HepG2 (cell line): ENCODE data around the gene CBFA2T2. TPM values are rescaled to one million over a fixed set of nuclear protein-coding genes. Genes with fewer than 3 reads are reported as not detected.
A peak's percentile ranks its signal among the peaks of the same experiment; 100 is the strongest.

Experiments
- ATAC-seq: fragments of 200-7000 bp; cut with Tn5 transposase; 3 replicates; pipeline ENCODE4 v1.9.1; 2020; ENCODE audit warnings: mild to moderate bottlenecking, moderate library complexity
- BruUV-seq: library from RNA; stranded (reverse); fragments of 400-500 nt; replicated peaks from 2 replicates; lab custom pipeline; 2021; lab: Mats Ljungman, UMichigan
- CTCF ChIA-PET: fragments of 300-600 bp; formaldehyde crosslinking; extraction: SDS; loops from one replicate; lab custom pipeline; 2021; ENCODE audit warnings: low total read pairs, inconsistent platforms, low intra/inter-chr PET ratio; lab: Yijun Ruan, JAX
- POLR2A ChIA-PET: fragments of 350-600 bp; sonication (Branson Sonifier 250); formaldehyde crosslinking; loops from one replicate; lab custom pipeline; 2020; ENCODE audit warnings: antibody characterized with exemption, inconsistent platforms; lab: Yijun Ruan, JAX
- DNase-seq: peaks from one replicate; pipeline ENCODE4 v3.0.0-alpha.2; 2015; ENCODE audit warnings: low spot score
- FAIRE-seq: peaks from 3 replicates; lab custom pipeline; 2011; peaks lifted over from hg19 to GRCh38; lab: Jason Lieb, UNC
- H2AFZ ChIP-seq: one replicate; pipeline ENCODE4 v1.6.1; 2011; ENCODE audit warnings: low read length, inconsistent platforms
- H3K27ac ChIP-seq: fragments of 300-600 bp; 3 replicates; pipeline ENCODE4 v1.8.0; 2011; ENCODE audit warnings: mixed run types, mild to moderate bottlenecking, mixed read lengths, low read length, inconsistent platforms; ENCODE audit not compliant: insufficient read depth; ENCODE audit errors: extremely low read length
- H3K27me3 ChIP-seq, 2 experiments: fragments of 200-600 bp in 1 of 2; 2 replicates in 1 of 2; 3 replicates in 1 of 2; pipeline versions ENCODE4 v1.6.0 to v1.8.0; 2011; ENCODE audit warnings: low read length in 2 of 2, mild to moderate bottlenecking in 2 of 2, moderate library complexity in 2 of 2, inconsistent platforms in 1 of 2; ENCODE audit not compliant: insufficient read depth in 2 of 2, control insufficient read depth in 1 of 2
- H3K36me3 ChIP-seq, 2 experiments: fragments of 200-600 bp in 1 of 2; replicated peaks in 1 of 2; 2 replicates in 1 of 2; 3 replicates in 1 of 2; pipeline versions ENCODE4 v1.5.1 to v1.8.0; 2011; ENCODE audit warnings: low read length in 2 of 2, inconsistent platforms in 1 of 2; ENCODE audit not compliant: insufficient read depth in 2 of 2, control insufficient read depth in 1 of 2
- H3K4me1 ChIP-seq: 2 replicates; pipeline ENCODE4 v1.5.1; 2012; ENCODE audit warnings: low read length, inconsistent platforms; ENCODE audit not compliant: insufficient read depth
- H3K4me2 ChIP-seq: 2 replicates; pipeline ENCODE4 v1.6.0; 2011; ENCODE audit warnings: low read depth, low read length, inconsistent platforms
- H3K4me3 ChIP-seq, 3 experiments: fragments of 200-600 bp in 1 of 3; sonication (generic), shearing (Covaris generic) in 1 of 3; replicated peaks in 1 of 3; 2 replicates each; pipeline ENCODE4 v1.5.1; 2011 to 2016; ENCODE audit warnings: low read length in 3 of 3, inconsistent platforms in 2 of 3, low read depth in 2 of 3, mild to moderate bottlenecking in 2 of 3, control low read depth in 1 of 3, mixed read lengths in 1 of 3; ENCODE audit not compliant: insufficient read depth in 1 of 3
- H3K79me2 ChIP-seq: one replicate; pipeline ENCODE4 v1.6.1; 2011; ENCODE audit warnings: low read length, inconsistent platforms; ENCODE audit not compliant: insufficient read depth
- H3K9ac ChIP-seq: 2 replicates; pipeline ENCODE4 v1.6.0; 2011; ENCODE audit warnings: mild to moderate bottlenecking, low read depth, low read length, inconsistent platforms; ENCODE audit not compliant: insufficient read depth
- H3K9me3 ChIP-seq: 2 replicates; pipeline ENCODE4 v1.5.1; 2012; ENCODE audit warnings: mild to moderate bottlenecking, low read length
- H4K20me1 ChIP-seq: 2 replicates; pipeline ENCODE4 v1.6.0; 2011; ENCODE audit warnings: inconsistent platforms, mild to moderate bottlenecking, low read length, moderate library complexity; ENCODE audit not compliant: insufficient read depth
- AGO2 ChIP-seq: fragments of 200-400 bp; formaldehyde crosslinking; optimal IDR thresholded peaks from 2 replicates; pipeline ENCODE3; 2017; ENCODE audit warnings: mild to moderate bottlenecking, low read depth, low read length, moderate library complexity
- FOXP4 ChIP-seq: sonication (generic); formaldehyde crosslinking; IDR thresholded peaks from 2 replicates; pipeline ENCODE4 v1.4.0; 2020; ENCODE audit warnings: missing genetic modification reagents
- HNF4A ChIP-seq: sonication (generic); formaldehyde crosslinking; IDR thresholded peaks from 2 replicates; pipeline ENCODE4 v1.4.0; 2020; ENCODE audit warnings: missing genetic modification reagents
- NFKB2 ChIP-seq: sonication (generic); formaldehyde crosslinking; IDR thresholded peaks from 2 replicates; pipeline ENCODE4 v1.4.0; 2020; ENCODE audit warnings: missing genetic modification reagents, borderline replicate concordance
- PAF1 ChIP-seq: IDR thresholded peaks from 2 replicates; pipeline ENCODE4 v1.6.1; 2016; ENCODE audit warnings: missing genetic modification reagents, missing compliant biosample characterization
- PRPF4 ChIP-seq: fragments of 200-400 bp; formaldehyde crosslinking; IDR thresholded peaks from 2 replicates; pipeline ENCODE4 v1.6.1; 2016; ENCODE audit warnings: low read length, low read depth; ENCODE audit not compliant: poor library complexity, severe bottlenecking
- RBFOX2 ChIP-seq: fragments of 200-400 bp; formaldehyde crosslinking; IDR thresholded peaks from 2 replicates; pipeline ENCODE4 v1.6.1; 2017; ENCODE audit warnings: low read depth, mild to moderate bottlenecking, low read length
- ZBTB46 ChIP-seq: sonication (generic); formaldehyde crosslinking; IDR thresholded peaks from 2 replicates; pipeline ENCODE4 v1.4.0; 2020; ENCODE audit warnings: mild to moderate bottlenecking, missing genetic modification reagents, borderline replicate concordance
- ZNF3 ChIP-seq: IDR thresholded peaks from 2 replicates; pipeline ENCODE4 v1.7.0; 2017; ENCODE audit warnings: inconsistent platforms
- ZNF354B ChIP-seq: sonication (generic); formaldehyde crosslinking; IDR thresholded peaks from 2 replicates; pipeline ENCODE4 v1.8.0; 2022; ENCODE audit warnings: mild to moderate bottlenecking, missing genetic modification reagents
- ZNF768 ChIP-seq: sonication (generic); formaldehyde crosslinking; IDR thresholded peaks from 2 replicates; pipeline ENCODE4 v1.4.0; 2020; ENCODE audit warnings: missing genetic modification reagents
- ZNF776 ChIP-seq: sonication (generic); formaldehyde crosslinking; IDR thresholded peaks from 2 replicates; pipeline ENCODE4 v1.4.0; 2020; ENCODE audit warnings: mild to moderate bottlenecking, missing genetic modification reagents
- WGBS: methylation state at CpG from one replicate; pipeline ENCODE4 v1.1.6; 2017; ENCODE audit warnings: low lambda C conversion rate; 5-methylcytosine and 5-hydroxymethylcytosine counted together
- in situ Hi-C: cut with HindIII; loops from 2 replicates; pipeline ENCODE4 v1.10.0; 2017; ENCODE audit warnings: low pct_unique_long_range_greater_than_20kb; ENCODE audit not compliant: extremely low pct_ligation_motif_present
- intact Hi-C: fragments of 100-400 bp; cut with micrococcal nuclease; formaldehyde crosslinking; loops from one replicate; pipeline ENCODE4 v1.10.0; 2022; ENCODE audit not compliant: unreplicated experiment
- polyA plus RNA-seq, 8 experiments: library from polyadenylated mRNA; depleted of rRNA in 3 of 8; stranded (reverse) in 7 of 8; unstranded in 1 of 8; fragments of >200 nt; fragmentation: Illumina TruSeq in 4 of 8; extraction: Trizol in 4 of 8; gene quantifications; 2 replicates each; pipeline versions ENCODE4 v1.2.1 to v1.2.3, GENCODE V29; 2011 to 2016; ENCODE audit warnings: low read depth in 4 of 8, missing spikeins in 1 of 8, mixed read lengths in 1 of 8; ENCODE audit not compliant: insufficient read depth in 1 of 8
- total RNA-seq, 5 experiments: library from RNA; depleted of rRNA; stranded (reverse); fragments of >200 nt; fragmentation: Illumina TruSeq; extraction: Trizol; gene quantifications; 2 replicates each; pipeline ENCODE4 v1.2.3, GENCODE V29; 2016; ENCODE audit warnings: low read depth in 1 of 5

The CBFA2T2 gene
- total and polyA plus RNA-seq, 2 of the 13 experiments (the other 11 are each of a cell fraction or from before 2014, with no cell fraction given): 6.3 to 21.2 TPM

GRCh38 chr20:33669224-33669623 is 179.3 kb downstream of the CBFA2T2 start:
- Histone ChIP-seq H3K27ac (no peak overlapping the region), H3K4me3 (no peak overlapping the region), H3K36me3 (peaks cover 19 to 41% of the 10 kb centered on the region in 2 experiments), H3K9me3 (no peaks in the 10 kb centered on the region), H2AFZ (no peak overlapping the region), H3K4me2 (no peak overlapping the region), H3K27me3 (peaks cover 0 to 3% of the 10 kb centered on the region in 2 experiments; a peak in 1 of 5 replicates), H4K20me1 (0 out of 2 replicates have a peak, but pooled peaks cover 3% of the 10 kb centered on the region), H3K79me2 (peaks cover 27% of the 10 kb centered on the region), H3K4me1 (peaks cover 47% of the 10 kb centered on the region), H3K9ac (no peak overlapping the region)
- 96% methylated on average over 4 of the region's 5 CpGs for WGBS
- in situ Hi-C loops (no loop called here), intact Hi-C loops (no loop called here)
- DNase-seq (no peak), ATAC-seq (no peak), FAIRE-seq (no peak)
- no TSS peak for BruUV-seq
- ChIA-PET POLR2A (no interaction called here), CTCF (no interaction called here)
- TF ChIP-seq ZBTB46: no peak
- 0 out of 2 replicates have a peak, but pooled peaks have one; percentile 44 for TF ChIP-seq RBFOX2
- no peak for TF ChIP-seq HNF4A (CRISPR knock-in tag)
- TF ChIP-seq NFKB2 (CRISPR knock-in tag): 0 out of 2 replicates have a peak, but pooled peaks have one; percentile 32
- TF ChIP-seq PRPF4: no peak
- TF ChIP-seq PAF1 (CRISPR knock-in tag): no peak
- no peak for TF ChIP-seq ZNF354B (CRISPR knock-in tag)
- 0 out of 2 replicates have a peak, but pooled peaks have one; percentile 13 for TF ChIP-seq FOXP4 (CRISPR knock-in tag)
- TF ChIP-seq AGO2: peak; percentile 57
- TF ChIP-seq ZNF776 (CRISPR knock-in tag): peak; percentile 38; the same call in 1 of the 2 replicates
- no peak for TF ChIP-seq ZNF3 (CRISPR knock-in tag)
- TF ChIP-seq ZNF768 (CRISPR knock-in tag): peak; percentile 19
